Astrocyte (in vitro differentiated cells and primary cell): ENCODE results near the gene FBXO46.

ENCODE experiments used
- EZH2 ChIP-seq: IDR thresholded peaks from 2 replicates; pipeline ENCODE4 v1.6.1; 2012; ENCODE audit warnings: mild to moderate bottlenecking, low read length, inconsistent platforms; ENCODE audit not compliant: insufficient read depth
- TF ChIP-seq, protein P1 (sequence below): IDR thresholded peaks from 2 replicates; pipeline ENCODE4 v1.5.1; 2011; ENCODE audit warnings: low read depth, mild to moderate bottlenecking, inconsistent platforms, low read length, moderate library complexity; ENCODE audit not compliant: insufficient read depth

DNA sequence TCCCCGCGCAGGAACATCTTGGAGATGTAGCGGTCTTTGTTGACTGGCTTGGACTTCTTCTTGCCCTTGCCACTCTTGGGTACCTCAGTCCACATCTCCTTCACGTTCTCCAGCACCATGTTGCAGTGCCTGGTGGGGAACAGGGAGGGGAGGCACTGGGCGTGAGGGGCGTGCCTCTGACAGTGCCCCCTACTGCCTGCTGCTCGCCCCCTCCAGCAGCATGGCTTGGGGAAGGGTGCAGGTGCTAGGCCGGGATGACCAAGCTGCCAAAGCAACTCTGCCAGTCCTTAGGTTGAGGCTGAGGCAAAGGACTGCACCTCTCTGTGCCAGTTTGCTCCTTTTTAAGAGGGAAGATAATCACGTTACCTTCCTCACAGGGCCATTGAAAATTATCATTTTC, 43.1 kb downstream of the FBXO46 start:
- TF ChIP-seq, protein P1, sequence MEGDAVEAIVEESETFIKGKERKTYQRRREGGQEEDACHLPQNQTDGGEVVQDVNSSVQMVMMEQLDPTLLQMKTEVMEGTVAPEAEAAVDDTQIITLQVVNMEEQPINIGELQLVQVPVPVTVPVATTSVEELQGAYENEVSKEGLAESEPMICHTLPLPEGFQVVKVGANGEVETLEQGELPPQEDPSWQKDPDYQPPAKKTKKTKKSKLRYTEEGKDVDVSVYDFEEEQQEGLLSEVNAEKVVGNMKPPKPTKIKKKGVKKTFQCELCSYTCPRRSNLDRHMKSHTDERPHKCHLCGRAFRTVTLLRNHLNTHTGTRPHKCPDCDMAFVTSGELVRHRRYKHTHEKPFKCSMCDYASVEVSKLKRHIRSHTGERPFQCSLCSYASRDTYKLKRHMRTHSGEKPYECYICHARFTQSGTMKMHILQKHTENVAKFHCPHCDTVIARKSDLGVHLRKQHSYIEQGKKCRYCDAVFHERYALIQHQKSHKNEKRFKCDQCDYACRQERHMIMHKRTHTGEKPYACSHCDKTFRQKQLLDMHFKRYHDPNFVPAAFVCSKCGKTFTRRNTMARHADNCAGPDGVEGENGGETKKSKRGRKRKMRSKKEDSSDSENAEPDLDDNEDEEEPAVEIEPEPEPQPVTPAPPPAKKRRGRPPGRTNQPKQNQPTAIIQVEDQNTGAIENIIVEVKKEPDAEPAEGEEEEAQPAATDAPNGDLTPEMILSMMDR: no peak
- TF ChIP-seq EZH2: no peak
